NCI-H2107 (cell line): Measurements from ENCODE around the gene FNDC10.

Source experiments
- DNase-seq: peaks from one replicate; lab custom pipeline; 2025; lab: John Stamatoyannopoulos, UW

Gene FNDC10

DNA sequence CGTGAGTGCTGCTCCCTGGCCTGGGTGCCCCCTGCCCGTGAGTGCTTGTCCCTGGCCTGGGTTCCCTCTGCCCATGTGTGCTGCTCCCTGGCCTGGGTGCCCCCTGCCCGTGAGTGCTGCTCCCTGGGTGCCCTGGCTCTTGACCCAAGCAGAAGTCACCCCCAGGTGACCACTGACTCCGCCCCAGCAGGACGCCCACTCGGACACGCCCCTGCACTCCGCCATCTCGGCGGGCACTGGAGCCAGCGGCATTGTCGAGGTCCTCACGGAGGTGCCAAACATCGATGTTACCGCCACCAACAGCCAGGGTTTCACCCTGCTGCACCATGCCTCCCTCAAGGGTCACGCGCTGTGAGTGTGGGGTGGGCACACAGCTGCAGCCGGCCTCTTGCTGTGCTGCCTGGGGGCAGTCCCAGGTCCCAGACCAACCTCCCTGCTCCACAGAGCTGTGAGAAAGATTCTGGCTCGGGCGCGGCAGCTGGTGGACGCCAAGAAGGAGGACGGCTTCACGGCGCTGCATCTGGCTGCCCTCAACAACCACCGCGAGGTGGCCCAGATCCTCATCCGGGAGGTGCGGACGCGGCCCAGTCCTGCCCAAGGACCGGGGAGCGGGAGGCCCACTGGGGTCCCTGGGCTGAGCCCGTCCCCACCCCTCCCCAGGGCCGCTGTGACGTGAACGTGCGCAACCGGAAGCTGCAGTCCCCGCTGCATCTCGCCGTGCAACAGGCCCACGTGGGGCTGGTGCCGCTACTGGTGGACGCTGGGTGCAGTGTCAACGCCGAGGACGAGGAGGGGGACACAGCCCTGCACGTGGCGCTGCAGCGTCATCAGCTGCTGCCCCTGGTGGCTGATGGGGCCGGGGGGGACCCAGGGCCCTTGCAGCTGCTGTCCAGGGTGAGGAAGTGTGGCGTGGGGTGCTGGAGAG is 28.2 kb upstream of the FNDC10 start:
- DNase-seq = no peak

- DNase-seq = no peak
Observed at GRCh38 chr1:1627261-1627828, 27.4 kb upstream of the FNDC10 start.

GRCh38 chr1:1626207-1627141 is 26.5 kb upstream of the FNDC10 start:
- no peak for DNase-seq

DNA sequence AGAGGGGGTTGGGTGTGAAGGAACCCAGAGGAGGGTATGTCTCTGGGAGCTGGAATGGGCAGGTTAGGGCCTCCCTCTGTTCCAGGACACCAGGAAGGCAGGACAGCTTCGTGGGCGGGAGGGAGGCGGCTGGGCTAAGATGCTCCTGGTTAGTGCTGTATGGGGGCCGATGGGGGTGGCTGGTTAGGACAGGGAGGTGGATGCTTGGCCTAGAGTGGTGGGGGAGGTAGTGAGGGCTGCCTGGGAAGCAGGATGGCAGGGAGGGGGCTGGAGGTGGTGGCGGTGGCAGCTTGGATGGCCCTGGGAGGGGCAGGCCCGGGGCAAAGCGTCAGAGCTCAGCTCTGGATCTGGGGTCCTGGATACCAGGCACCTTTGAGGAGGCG is 25.9 kb upstream of the FNDC10 start:
- no peak for DNase-seq

- no peak for DNase-seq
Observed at GRCh38 chr1:1625404-1625775, 25.5 kb upstream of the FNDC10 start.

DNA sequence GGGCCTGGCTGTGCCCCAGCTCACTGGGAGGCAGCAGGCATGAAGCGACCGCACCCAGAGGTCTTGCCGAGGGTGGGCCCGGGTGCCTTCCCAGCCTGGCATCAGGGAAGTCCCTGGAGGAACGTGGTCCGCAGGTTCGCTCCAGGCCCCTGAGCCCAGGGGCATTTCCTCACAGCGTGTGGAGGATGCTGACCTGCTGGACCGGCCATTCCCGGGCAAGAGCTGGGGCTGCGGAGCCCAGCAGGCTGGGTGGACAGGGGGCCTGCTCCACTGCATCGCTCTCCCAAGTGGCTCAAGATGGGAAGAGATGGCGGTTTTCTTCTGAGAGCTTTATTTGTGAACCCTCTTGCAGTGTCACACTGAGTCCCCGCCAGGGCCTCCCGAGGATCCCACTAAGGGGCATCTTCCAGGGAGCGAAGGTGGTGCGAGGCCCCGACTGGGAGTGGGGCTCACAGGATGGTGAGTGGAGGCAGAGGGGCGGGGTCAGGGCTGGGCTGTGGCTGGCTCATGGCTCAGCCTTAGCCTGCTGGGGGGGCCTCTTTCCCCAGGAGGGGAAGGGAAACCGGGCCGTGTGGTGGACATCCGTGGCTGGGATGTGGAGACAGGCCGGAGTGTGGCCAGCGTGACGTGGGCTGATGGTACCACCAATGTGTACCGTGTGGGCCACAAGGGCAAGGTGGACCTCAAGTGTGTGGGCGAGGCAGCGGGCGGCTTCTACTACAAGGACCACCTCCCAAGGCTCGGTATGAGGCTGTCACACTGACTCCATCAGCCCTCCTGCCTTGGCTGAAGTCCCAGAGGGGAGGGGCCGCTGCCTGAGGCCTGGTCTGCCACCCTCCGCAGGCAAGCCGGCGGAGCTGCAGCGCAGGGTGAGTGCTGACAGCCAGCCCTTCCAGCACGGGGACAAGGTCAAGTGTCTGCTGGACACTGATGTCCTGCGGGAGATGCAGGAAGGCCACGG is 24.8 kb upstream of the FNDC10 start:
- no peak for DNase-seq

- DNase-seq = no peak
Observed at GRCh38 chr1:1623631-1624442, 23.9 kb upstream of the FNDC10 start.

- no peak for DNase-seq
Observed at GRCh38 chr1:1623181-1623630, 23.3 kb upstream of the FNDC10 start.

DNA sequence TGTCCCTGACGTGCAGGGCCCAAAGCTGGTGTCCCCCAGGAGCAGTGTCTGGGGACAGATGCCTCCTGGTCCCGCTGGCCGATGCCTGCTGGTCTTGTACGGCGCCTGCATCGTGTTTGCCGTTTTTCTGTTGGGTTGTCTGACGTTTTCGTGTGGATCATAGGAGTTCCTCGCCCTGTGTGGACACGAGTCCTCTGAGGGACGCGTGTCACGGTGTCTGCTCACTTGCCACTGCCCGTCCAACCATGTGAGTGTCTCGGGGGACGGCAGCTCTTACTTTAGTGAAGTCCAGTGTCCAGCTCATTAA is 22.8 kb upstream of the FNDC10 start:
- no peak for DNase-seq

- DNase-seq = no peak
Observed at GRCh38 chr1:1622010-1622787, 22.3 kb upstream of the FNDC10 start.

DNA sequence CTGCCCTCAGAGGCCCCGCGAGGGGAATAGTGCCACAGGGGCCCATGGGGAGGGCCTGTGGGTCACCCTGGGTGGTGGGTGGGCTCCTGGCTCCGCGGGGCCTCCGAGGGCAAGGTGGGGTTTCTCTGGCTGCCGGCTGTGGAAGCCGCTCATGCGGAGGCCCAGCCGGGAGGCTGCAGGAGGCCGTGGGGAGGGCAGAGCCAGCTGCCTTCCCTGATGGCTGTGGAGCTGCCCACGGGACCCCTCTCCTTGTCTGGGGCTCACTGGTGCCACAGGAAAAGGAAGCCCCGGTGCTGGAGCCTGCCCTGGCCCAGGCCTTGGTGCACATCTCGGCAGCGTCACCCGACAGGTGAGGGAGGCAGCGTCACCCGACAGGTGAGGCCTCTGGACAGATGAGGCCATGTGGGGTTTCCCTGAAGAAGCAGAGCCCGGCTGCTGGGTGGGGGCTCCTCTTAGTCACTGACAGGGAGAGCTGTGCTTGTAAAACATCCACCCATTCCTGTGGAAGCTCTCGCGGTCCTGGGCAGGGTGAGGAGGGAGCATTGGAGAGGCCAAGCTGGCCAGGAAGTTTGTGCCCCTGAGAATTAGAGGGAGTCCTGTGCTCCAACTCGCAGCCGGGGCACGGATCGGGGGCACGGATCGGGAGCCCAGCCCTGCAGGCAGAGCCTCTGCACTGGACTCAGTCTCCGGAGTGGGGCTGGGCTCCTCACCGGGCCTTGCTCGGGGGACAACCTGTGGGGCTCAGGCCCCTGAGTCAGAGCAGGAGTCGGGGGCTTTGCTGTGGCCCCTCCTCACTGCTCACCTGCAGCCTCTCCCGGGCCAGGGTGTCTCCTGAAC is 21.5 kb upstream of the FNDC10 start:
- no peak for DNase-seq

GRCh38 chr1:1620433-1621139 is 20.7 kb upstream of the FNDC10 start:
- DNase-seq = no peak

- no peak for DNase-seq
Observed at GRCh38 chr1:1619917-1620361, 20.0 kb upstream of the FNDC10 start.

GRCh38 chr1:1618396-1619068 is 18.6 kb upstream of the FNDC10 start:
- no peak for DNase-seq

GRCh38 chr1:1617925-1618324 is 18.0 kb upstream of the FNDC10 start:
- DNase-seq = no peak

DNA sequence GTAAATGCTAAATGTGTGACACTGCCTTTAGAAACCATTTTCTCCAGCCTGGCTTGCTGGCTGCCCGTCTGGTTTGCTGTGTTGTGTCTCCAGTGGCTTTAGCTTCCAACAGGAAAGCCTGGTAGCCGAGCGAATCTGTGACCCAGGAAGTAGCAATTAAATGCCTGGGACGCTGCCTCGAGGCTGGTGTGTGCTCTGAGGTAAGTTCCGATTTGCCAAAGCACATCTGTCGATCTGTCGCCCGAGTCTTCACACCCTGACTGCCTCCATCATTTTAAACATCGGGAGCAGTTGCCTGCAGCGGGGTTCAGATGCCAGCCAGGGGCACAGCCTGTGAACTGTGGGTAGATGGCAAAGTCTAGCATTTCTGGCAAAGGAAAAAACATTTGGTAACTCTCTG is 17.6 kb upstream of the FNDC10 start:
- DNase-seq = no peak

GRCh38 chr1:1616838-1617237 is 16.9 kb upstream of the FNDC10 start:
- DNase-seq = no peak
